Caki2 (cell line): ENCODE measurements around the gene RELL1. TPM values are rescaled to one million over a fixed set of nuclear protein-coding genes. Genes with fewer than 3 reads are reported as not detected.

Source experiments
- DNase-seq: peaks from one replicate; pipeline ENCODE4 v3.0.0-alpha.2; 2015; ENCODE audit warnings: low read depth
- in situ Hi-C: cut with HindIII; loops from 2 replicates; pipeline ENCODE4 v1.10.0; 2016; ENCODE audit warnings: low sequenced_read_pairs, low pct_unique_long_range_greater_than_20kb, mixed read lengths
- total RNA-seq: library from RNA; depleted of rRNA; stranded (reverse); fragments of >200 nt; shearing (Covaris generic); gene quantifications from 2 replicates; pipeline ENCODE4 v1.2.3, GENCODE V29; 2014; ENCODE audit warnings: low replicate concordance; rRNA removed

Gene RELL1
- total RNA-seq, 1 experiment from 2014 or later, result 57.7 TPM

DNA sequence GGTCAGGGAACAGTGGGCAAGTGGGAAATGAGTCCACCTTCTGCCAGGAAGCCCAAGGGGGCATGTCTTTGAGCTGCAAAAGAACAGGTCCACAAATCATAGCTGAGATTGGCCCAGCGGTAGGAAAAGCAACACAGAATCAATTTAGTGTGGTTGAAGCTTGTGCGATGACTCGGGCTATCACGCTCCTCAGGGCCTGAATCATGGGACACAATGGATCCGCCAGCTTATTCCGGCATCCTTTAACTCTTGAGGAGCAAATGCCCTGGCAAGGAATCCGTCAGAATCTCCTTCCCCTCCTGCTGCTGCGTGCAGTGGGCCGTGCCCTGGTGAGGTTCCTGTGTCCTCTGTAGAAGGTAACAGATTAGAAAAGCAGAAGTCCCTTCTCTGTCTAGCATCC, 98.0 kb downstream of the RELL1 start:
- in situ Hi-C loops, result no loop called here
- DNase-seq, result no peak

DNA sequence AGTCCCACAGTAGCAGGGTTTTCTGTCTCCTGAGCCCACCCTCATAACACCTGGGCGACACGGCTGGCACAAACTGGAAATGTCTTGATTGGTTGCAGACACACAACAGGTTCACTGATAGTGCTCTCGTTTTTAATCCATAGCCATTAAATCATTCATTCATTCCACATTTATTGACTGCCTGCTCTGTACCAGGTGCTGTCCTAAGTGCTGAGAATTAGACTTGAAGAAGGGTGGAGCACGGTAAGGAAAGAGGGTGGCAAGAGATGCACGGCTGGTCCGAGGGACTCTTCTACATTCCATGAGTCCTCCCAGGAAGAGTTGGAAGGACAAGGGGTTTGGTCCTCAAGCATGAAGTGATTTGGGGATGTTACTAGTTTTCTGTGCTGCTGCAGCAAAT, 100.0 kb downstream of the RELL1 start:
- in situ Hi-C loops, result no loop called here
- DNase-seq, result no peak

DNA sequence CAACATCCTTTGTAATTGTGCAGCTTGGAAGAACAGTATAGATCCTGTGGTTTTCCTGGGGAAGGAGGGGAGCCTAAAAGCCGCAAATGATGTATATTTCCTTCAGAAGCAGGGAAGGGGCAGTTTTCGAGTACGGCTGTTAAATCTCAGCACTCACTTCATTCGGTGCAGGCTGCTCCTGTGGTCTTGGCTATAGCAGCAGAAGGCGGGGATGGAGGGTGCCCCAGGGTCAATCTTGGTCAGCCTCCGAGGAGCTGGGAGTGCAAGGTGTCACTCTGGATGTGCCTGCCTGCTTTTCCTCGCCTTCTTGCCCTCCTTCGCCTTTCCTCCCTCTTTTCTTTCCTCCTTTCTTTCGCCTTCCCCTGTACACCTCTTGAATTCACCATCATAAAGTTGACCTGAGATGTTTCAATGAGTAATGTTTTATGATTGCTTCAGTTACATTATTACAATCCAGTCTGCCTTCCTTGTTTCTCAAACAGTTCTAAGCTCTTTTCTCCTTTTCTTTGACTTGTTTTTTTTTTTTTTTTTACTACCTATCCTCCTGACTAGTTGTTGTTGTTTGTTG, 101.6 kb downstream of the RELL1 start:
- in situ Hi-C loops, result no loop called here

DNA sequence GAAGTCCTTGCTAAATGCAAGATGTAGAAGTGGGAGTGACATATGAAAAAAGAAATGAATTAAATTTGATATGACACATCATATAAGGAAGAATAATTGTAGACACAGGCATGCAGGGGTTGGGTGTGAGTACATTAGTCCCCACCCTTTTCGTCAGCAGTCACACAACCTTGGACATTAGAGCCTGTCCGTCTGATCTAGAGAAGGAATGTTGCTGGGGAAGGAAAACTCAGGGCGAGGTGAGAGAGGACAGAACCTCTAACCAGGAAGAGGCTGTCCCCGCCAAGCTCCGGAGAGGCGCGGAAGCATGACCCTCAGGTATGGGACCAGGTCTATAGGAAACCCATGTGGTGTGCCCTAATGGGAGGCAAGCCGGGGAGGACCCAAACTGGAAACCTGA, 102.1 kb downstream of the RELL1 start:
- in situ Hi-C loops, result no loop called here
- no peak for DNase-seq

More for the DNA sequence above, 101.6 kb downstream of the RELL1 start:
- DNase-seq, result no peak

DNA sequence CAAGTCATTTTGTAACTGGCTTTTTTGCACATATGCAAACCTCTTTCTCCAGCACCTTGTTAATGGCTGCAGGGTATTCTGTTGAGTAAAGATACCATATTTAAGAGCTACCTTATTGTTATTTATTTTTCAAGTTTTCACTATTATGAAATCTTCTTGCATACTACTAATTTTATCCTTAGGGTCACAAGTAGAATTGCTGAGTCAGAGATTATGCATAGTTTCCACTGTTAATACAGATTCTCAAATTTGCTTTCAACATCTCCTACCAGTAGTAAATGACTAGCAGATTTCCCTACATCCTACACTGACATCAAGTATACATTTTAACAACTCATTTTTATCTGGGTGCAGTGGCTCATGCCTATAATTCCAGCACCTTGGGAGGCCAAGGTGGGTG, 112.6 kb downstream of the RELL1 start:
- no peak for DNase-seq
- in situ Hi-C loops, result no loop called here

DNA sequence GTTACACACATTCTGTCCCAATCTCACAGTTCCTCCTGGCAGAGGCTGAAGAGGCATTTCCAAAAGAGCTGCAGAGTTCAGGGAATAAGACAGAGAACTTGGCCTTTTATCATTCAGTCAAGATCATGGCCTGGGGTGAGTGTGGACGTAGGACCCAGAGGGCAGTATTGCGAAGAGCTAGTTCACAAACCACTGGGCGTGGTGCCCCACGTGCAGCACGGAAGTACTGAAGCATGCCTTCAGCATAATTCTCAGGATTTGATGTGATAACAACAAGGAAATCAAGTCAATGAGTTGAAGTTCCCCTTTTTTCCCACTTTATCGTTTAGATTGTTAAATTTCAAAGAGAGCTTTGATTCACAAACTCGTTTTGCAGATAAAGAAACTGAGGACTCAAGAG, 117.7 kb downstream of the RELL1 start:
- no peak for DNase-seq
- in situ Hi-C loops, result no loop called here

DNA sequence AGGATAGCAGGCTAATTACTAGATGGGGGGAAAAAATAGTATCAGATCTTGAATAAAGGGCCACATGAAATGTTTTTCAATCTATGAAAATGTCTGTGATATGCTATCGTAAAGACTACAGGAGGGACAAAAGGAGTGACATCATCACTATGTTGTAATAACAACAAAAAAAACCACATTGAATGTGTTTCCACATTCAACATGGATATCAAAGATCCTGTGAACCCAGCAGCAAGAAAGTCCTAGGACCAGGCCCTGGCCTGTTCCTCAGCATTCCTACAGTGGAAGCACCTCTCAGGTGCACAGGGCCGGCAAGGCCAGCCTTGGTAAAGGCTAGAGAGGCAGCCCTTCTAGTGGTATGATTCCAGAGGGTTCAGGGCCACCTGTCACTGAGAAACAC, 118.3 kb downstream of the RELL1 start:
- DNase-seq, result no peak
- in situ Hi-C loops, result no loop called here

DNA sequence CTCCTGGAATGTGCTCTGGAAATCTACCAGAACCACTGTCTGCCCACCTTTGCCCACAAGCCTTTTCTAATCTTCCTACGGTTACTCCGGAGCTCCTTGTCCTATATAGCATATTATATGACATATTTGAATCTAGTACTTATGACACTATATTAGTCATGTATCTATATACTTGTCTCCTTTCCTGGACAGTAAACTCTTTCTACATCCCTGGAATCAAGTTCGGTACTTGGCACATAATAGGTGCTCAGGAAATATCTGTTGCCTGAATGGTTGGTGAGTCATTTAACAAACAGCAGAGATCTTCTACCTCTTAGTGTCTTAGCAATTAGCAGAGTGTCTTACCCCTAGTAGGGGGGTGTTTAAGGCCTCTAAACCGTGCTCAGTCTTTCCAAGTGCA, 123.6 kb downstream of the RELL1 start:
- in situ Hi-C loops, result no loop called here
- no peak for DNase-seq

DNA sequence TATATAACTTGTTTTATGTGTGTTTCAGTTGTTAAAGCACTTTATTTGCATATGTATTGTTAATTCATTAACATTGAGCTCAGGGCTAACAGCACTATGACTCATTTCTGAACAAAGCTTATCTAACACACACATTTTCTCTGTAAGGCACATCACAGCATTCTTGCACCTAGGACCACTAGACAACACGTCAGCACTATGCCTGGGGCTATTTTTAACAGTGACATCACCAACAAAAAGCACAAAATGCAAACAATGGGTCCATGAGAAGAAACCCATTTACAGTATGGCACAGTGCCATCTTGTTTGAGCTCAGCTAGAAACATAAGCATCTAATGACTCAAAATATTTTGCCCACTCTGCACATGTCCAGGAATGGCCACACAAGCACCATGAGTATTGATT, 124.4 kb downstream of the RELL1 start:
- in situ Hi-C loops, result no loop called here
- peak; percentile 55 for DNase-seq

DNA sequence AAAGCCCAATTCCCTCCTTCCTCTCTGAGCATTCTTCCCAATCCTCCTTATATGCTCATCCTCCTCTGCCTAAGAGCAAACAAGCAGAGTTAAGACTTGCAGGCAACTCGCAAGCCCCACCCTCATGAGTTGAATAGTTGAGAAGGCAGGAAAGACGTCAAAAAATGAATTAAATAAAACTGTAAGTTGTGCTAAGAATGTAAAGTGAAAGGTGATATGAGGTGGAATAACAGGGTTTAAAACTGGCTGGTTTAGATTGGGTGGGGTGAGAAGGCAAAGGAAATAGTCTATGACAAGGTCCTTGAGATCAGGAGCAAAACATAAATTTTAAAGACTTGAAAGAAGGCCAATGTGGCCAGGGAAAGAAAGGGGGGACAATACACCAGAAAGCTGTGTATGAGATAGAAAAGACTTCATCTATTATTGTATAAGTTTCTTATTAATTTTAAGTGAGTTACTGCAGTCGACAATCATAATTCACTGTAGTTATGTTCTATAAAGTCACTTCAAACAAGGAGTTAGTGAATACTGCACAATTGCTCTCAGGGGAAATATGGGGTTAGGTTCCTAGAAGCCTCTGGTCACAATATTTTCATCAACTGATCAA, 124.9 kb downstream of the RELL1 start:
- in situ Hi-C loops, result no loop called here

More for the DNA sequence above, 124.9 kb downstream of the RELL1 start:
- DNase-seq, result no peak

Other genes starting within 250 kb of the RELL1 start
- gene PGM2, start 140.3 kb upstream of the RELL1 start, total RNA-seq, result 19.7 and 24.8 TPM in 2 replicates
- gene TBC1D1, start 204.7 kb upstream of the RELL1 start, total RNA-seq, result 38.6 and 40.7 TPM in 2 replicates